Stimulated activated CD8-positive, alpha-beta memory T cell treated with anti-CD3 and anti-CD28 coated beads, Interleukin-12 subunit alpha, Interleukin-12 subunit beta, amount 100 ng/mL, for 1 hour (primary cell): ENCODE measurements around the gene CTNNA1.

Experiments
- DNase-seq: peaks from one replicate; pipeline ENCODE4 v3.0.0-alpha.2; 2020; ENCODE audit warnings: low read depth

CTNNA1 gene

GRCh38 chr5:138853132-138853531 lies 99.9 kb downstream of the CTNNA1 start:
- DNase-seq: no peak

GRCh38 chr5:138867011-138867410 lies 113.8 kb downstream of the CTNNA1 start:
- DNase-seq: no peak

- DNase-seq: no peak
Observed at GRCh38 chr5:138869038-138869437, 115.8 kb downstream of the CTNNA1 start.

GRCh38 chr5:138869763-138870500 lies 116.7 kb downstream of the CTNNA1 start:
- DNase-seq: no peak

GRCh38 chr5:138870611-138871010 lies 117.4 kb downstream of the CTNNA1 start:
- DNase-seq: no peak

GRCh38 chr5:138872841-138873465 lies 119.7 kb downstream of the CTNNA1 start:
- DNase-seq: no peak

- DNase-seq: no peak
Observed at GRCh38 chr5:138873466-138874221, 120.4 kb downstream of the CTNNA1 start.

- no peak for DNase-seq
Observed at GRCh38 chr5:138874241-138874640, 121.0 kb downstream of the CTNNA1 start.

GRCh38 chr5:138874771-138875551 lies 121.7 kb downstream of the CTNNA1 start, which contains the start of gene LRRTM2:
Gene LRRTM2, minus strand, starts transcription at chr5:138875335. Its CDS starts 424 bp downstream, at chr5:138874911.
- DNase-seq: no peak

GRCh38 chr5:138875552-138875875 lies 122.3 kb downstream of the CTNNA1 start:
- no peak for DNase-seq

- DNase-seq: no peak
Observed at GRCh38 chr5:138875946-138876345, 122.7 kb downstream of the CTNNA1 start.

- no peak for DNase-seq
Observed at GRCh38 chr5:138876811-138877210, 123.6 kb downstream of the CTNNA1 start.

- no peak for DNase-seq
Observed at GRCh38 chr5:138878437-138879235, 125.4 kb downstream of the CTNNA1 start.

- no peak for DNase-seq
Observed at GRCh38 chr5:138883211-138883610, 130.0 kb downstream of the CTNNA1 start.

- no peak for DNase-seq
Observed at GRCh38 chr5:138884094-138884493, 130.9 kb downstream of the CTNNA1 start.

GRCh38 chr5:138884554-138884953 lies 131.3 kb downstream of the CTNNA1 start:
- DNase-seq: no peak

- DNase-seq: no peak
Observed at GRCh38 chr5:138889994-138890393, 136.8 kb downstream of the CTNNA1 start.

- DNase-seq: no peak
Observed at GRCh38 chr5:138890644-138891043, 137.4 kb downstream of the CTNNA1 start.

GRCh38 chr5:138895918-138896317 lies 142.7 kb downstream of the CTNNA1 start:
- DNase-seq: no peak

GRCh38 chr5:138898299-138898698 lies 145.1 kb downstream of the CTNNA1 start:
- no peak for DNase-seq

- no peak for DNase-seq
Observed at GRCh38 chr5:138898742-138899141, 145.5 kb downstream of the CTNNA1 start.
